K562 (cell line): ENCODE results near the gene DMD. TPM values are rescaled to one million over a fixed set of nuclear protein-coding genes. Genes with fewer than 3 reads are reported as not detected.

Experiments
- ATAC-seq: fragments of 200-7000 bp; cut with Tn5 transposase; 3 replicates; pipeline ENCODE4 v1.9.1; 2020; ENCODE audit warnings: moderate library complexity
- BruUV-seq: library from RNA; stranded (reverse); fragments of 400-500 nt; replicated peaks from 2 replicates; lab custom pipeline; 2021; lab: Mats Ljungman, UMichigan
- CTCF ChIA-PET: fragments of 300-600 bp; formaldehyde crosslinking; extraction: SDS; loops from one replicate; lab custom pipeline; 2021; ENCODE audit warnings: low intra/inter-chr PET ratio; lab: Yijun Ruan, JAX
- POLR2A ChIA-PET: fragments of 300-600, 350-650 bp; sonication (Branson Sonifier 250); formaldehyde crosslinking; extraction: SDS; loops from one replicate; lab custom pipeline; 2021; ENCODE audit warnings: antibody characterized with exemption, inconsistent platforms; lab: Yijun Ruan, JAX
- DNase-seq, 4 experiments: peaks; one replicate each; pipeline versions ENCODE4 v3.0.0 to v3.0.0-alpha.2; 2011 to 2018; ENCODE audit warnings: low spot score in 3 of 4, mixed read lengths in 3 of 4; ENCODE audit errors: extremely low read depth in 1 of 4
- FAIRE-seq: peaks from 2 replicates; lab custom pipeline; 2011; peaks lifted over from hg19 to GRCh38; lab: Jason Lieb, UNC
- H2AFZ ChIP-seq: 2 replicates; pipeline ENCODE4 v1.6.0; 2011; ENCODE audit warnings: low read depth, low read length, control low read depth, inconsistent platforms
- H3K27ac ChIP-seq: fragments of 200-600 bp; 3 replicates; pipeline ENCODE4 v1.8.0; 2011; ENCODE audit warnings: low read depth, mild to moderate bottlenecking, control low read depth, inconsistent platforms, low read length, moderate library complexity, mixed read lengths; ENCODE audit errors: extremely low read depth
- H3K27me3 ChIP-seq, 2 experiments: fragments of 300-600 bp in 1 of 2; 2 replicates in 1 of 2; 3 replicates in 1 of 2; pipeline versions ENCODE4 v1.6.0 to v1.8.0; 2011; ENCODE audit warnings: inconsistent platforms in 2 of 2, low read length in 2 of 2, mild to moderate bottlenecking in 1 of 2, mixed read lengths in 1 of 2, moderate library complexity in 1 of 2; ENCODE audit not compliant: control insufficient read depth in 2 of 2, insufficient read depth in 2 of 2
- H3K36me3 ChIP-seq: fragments of 300-600 bp; 3 replicates; pipeline ENCODE4 v1.8.0; 2011; ENCODE audit warnings: mild to moderate bottlenecking, low read length, inconsistent platforms; ENCODE audit not compliant: control insufficient read depth, insufficient read depth
- H3K4me1 ChIP-seq, 2 experiments: fragments of 200-600 bp in 1 of 2; replicated peaks in 1 of 2; 2 replicates in 1 of 2; 3 replicates in 1 of 2; pipeline versions ENCODE4 v1.5.1 to v1.8.0; 2011; ENCODE audit warnings: inconsistent platforms in 2 of 2, low read length in 2 of 2, mild to moderate bottlenecking in 1 of 2, mixed read lengths in 1 of 2, moderate library complexity in 1 of 2; ENCODE audit not compliant: control insufficient read depth in 2 of 2, insufficient read depth in 2 of 2
- H3K4me2 ChIP-seq: 2 replicates; pipeline ENCODE4 v1.6.1; 2011; ENCODE audit warnings: low read length, control low read depth, inconsistent platforms, mixed read lengths; ENCODE audit not compliant: insufficient read depth
- H3K4me3 ChIP-seq: fragments of 200-600 bp; sonication (generic), shearing (Covaris generic); 2 replicates; pipeline ENCODE4 v1.5.1; 2016; ENCODE audit warnings: control low read depth, inconsistent platforms
- H3K79me2 ChIP-seq: fragments of 200-600 bp; 3 replicates; pipeline ENCODE4 v1.8.0; 2011; ENCODE audit warnings: low read length, inconsistent platforms; ENCODE audit not compliant: control insufficient read depth, insufficient read depth
- H3K9ac ChIP-seq, 2 experiments: 2 replicates each; pipeline versions ENCODE4 v1.6.0 to v1.6.1; 2011; ENCODE audit warnings: low read depth in 2 of 2, low read length in 2 of 2, control low read depth in 1 of 2, inconsistent platforms in 1 of 2, mild to moderate bottlenecking in 1 of 2, mixed read lengths in 1 of 2; ENCODE audit not compliant: insufficient read depth in 1 of 2
- H3K9me1 ChIP-seq: one replicate; pipeline ENCODE4 v1.6.0; 2011; ENCODE audit warnings: inconsistent platforms, mild to moderate bottlenecking, low read length, moderate library complexity; ENCODE audit not compliant: control insufficient read depth, insufficient read depth
- H3K9me3 ChIP-seq: replicated peaks from 2 replicates; pipeline ENCODE4 v1.5.1; 2011; ENCODE audit warnings: low read depth, low read length, inconsistent platforms; ENCODE audit not compliant: control insufficient read depth, insufficient read depth
- H4K20me1 ChIP-seq: replicated peaks from 2 replicates; pipeline ENCODE4 v1.6.1; 2011; ENCODE audit warnings: low read length, inconsistent platforms, mixed read lengths; ENCODE audit not compliant: control insufficient read depth, insufficient read depth
- ARID2 ChIP-seq: fragments of 450-650 bp; IDR thresholded peaks from 2 replicates; pipeline ENCODE4 v1.6.1; 2017; ENCODE audit warnings: antibody characterized with exemption, mild to moderate bottlenecking
- CBX3 ChIP-seq, 2 experiments: IDR thresholded peaks; 1 replicate in 1 of 2; 2 replicates in 1 of 2; pipeline ENCODE4 v1.6.1; 2012; ENCODE audit warnings: inconsistent platforms in 2 of 2, low read length in 2 of 2, borderline replicate concordance in 1 of 2, control low read depth in 1 of 2
- EWSR1 ChIP-seq: fragments of 450-650 bp; IDR thresholded peaks from 2 replicates; pipeline ENCODE4 v1.6.1; 2018; ENCODE audit warnings: borderline replicate concordance, mild to moderate bottlenecking, low read depth, moderate library complexity; ENCODE audit not compliant: partially characterized antibody
- KDM1A ChIP-seq, 2 experiments: fragments of 450-650 bp; IDR thresholded peaks; 2 replicates each; pipeline ENCODE4 v1.6.1; 2016; ENCODE audit warnings: mild to moderate bottlenecking in 2 of 2
- KLF10 ChIP-seq: fragments of 250-450 bp; sonication (Bioruptor Pico); IDR thresholded peaks from 2 replicates; pipeline ENCODE4 v1.6.1; 2021; ENCODE audit warnings: matching md5 sums
- NCOA6 ChIP-seq: fragments of 450-650 bp; IDR thresholded peaks from 2 replicates; pipeline ENCODE4 v1.6.1; 2017; ENCODE audit warnings: mild to moderate bottlenecking
- NFATC3 ChIP-seq: fragments of 450-650 bp; IDR thresholded peaks from 2 replicates; pipeline ENCODE4 v1.6.1; 2017; ENCODE audit warnings: mild to moderate bottlenecking
- PCBP2 ChIP-seq: fragments of 200-400 bp; formaldehyde crosslinking; IDR thresholded peaks from 2 replicates; pipeline ENCODE4 v1.6.1; 2018; ENCODE audit warnings: low read length, low read depth, mild to moderate bottlenecking, moderate library complexity; ENCODE audit not compliant: poor library complexity, severe bottlenecking
- PHF8 ChIP-seq: fragments of 200-600 bp; sonication (generic); IDR thresholded peaks from 2 replicates; pipeline ENCODE4 v1.6.1; 2012; ENCODE audit warnings: mixed run types, mild to moderate bottlenecking, inconsistent platforms, low read length, moderate library complexity, borderline replicate concordance
- SMAD3 ChIP-seq: fragments of 450-650 bp; formaldehyde crosslinking; conservative IDR thresholded peaks from 2 replicates; pipeline ENCODE4 v1.4.0; 2020; ENCODE audit warnings: mild to moderate bottlenecking
- SMARCC2 ChIP-seq: fragments of 450-650 bp; IDR thresholded peaks from 2 replicates; pipeline ENCODE4 v1.6.1; 2017; ENCODE audit warnings: antibody characterized with exemption, moderate library complexity, mild to moderate bottlenecking, low read depth
- SNIP1 ChIP-seq: fragments of 450-650 bp; IDR thresholded peaks from 2 replicates; pipeline ENCODE4 v1.7.1; 2017; ENCODE audit warnings: low read depth, mild to moderate bottlenecking
- ZKSCAN8 ChIP-seq: fragments of 200-800 bp; sonication (Bioruptor generic); IDR thresholded peaks from 2 replicates; pipeline ENCODE4 v1.6.1; 2016; ENCODE audit warnings: missing genetic modification characterization, missing compliant biosample characterization
- ZNF696 ChIP-seq: fragments of 250-450 bp; sonication (Bioruptor Pico); conservative IDR thresholded peaks from 2 replicates; pipeline ENCODE4 v1.4.0; 2020; ENCODE audit warnings: mild to moderate bottlenecking, moderate library complexity
- WGBS: fragments of 100-300 bp; shearing (Covaris generic); methylation state at CpG from one replicate; pipeline ENCODE4 v1.1.6; 2016; ENCODE audit warnings: low coverage, mixed read lengths; ENCODE audit not compliant: insufficient coverage; ENCODE audit errors: missing lambda C conversion rate; 5-methylcytosine and 5-hydroxymethylcytosine counted together
- in situ Hi-C: fragments of 300-500 bp; cut with MboI; formaldehyde crosslinking; loops from 4 replicates; pipeline ENCODE4 v1.15.0; 2018; ENCODE audit warnings: inconsistent platforms, mixed read lengths
- intact Hi-C: fragments of 100-400 bp; cut with micrococcal nuclease; formaldehyde crosslinking; loops from 2 replicates; pipeline ENCODE4 v1.14.2; 2022
- polyA plus RNA-seq, 8 experiments: library from polyadenylated mRNA; depleted of rRNA in 4 of 8; stranded (reverse) in 5 of 8; unstranded in 3 of 8; fragments of >200 nt; fragmentation: Nextera tagmentation in 2 of 8; fragmentation: Illumina TruSeq in 1 of 8; extraction: Ambion mirVana in 2 of 8; extraction: Trizol in 1 of 8; gene quantifications; 2 replicates each; pipeline versions ENCODE4 v1.2.1 to v1.2.3, GENCODE V29; 2011 to 2014; ENCODE audit warnings: inconsistent platforms in 1 of 8, missing spikeins in 1 of 8
- total RNA-seq, 7 experiments: library from RNA; depleted of rRNA in 6 of 7; stranded (reverse); fragments of >200 nt in 6 of 7; fragmentation: Illumina TruSeq in 2 of 7; extraction: Trizol in 2 of 7; gene quantifications; 2 replicates each; pipeline versions ENCODE4 v1.2.1 to v1.2.3, GENCODE V29; 2011 to 2021; ENCODE audit warnings: low replicate concordance in 1 of 7
- TF ChIP-seq, protein P1 (sequence below): fragments of 450-650 bp; IDR thresholded peaks from 2 replicates; pipeline ENCODE4 v1.6.1; 2017; ENCODE audit warnings: mild to moderate bottlenecking, moderate library complexity

Gene DMD
- total and polyA plus RNA-seq, 9 of the 15 experiments (the other 6 are each of a cell fraction or from before 2014, with no cell fraction given), result 3.8 to 20.4 (median 11.4) TPM

GRCh38 chrX:33014949-33015348 lies 196.4 kb downstream of the DMD start (continued):
- TF ChIP-seq NFATC3, result no peak
- TF ChIP-seq, all 486 proteins: peak for 0

DNA sequence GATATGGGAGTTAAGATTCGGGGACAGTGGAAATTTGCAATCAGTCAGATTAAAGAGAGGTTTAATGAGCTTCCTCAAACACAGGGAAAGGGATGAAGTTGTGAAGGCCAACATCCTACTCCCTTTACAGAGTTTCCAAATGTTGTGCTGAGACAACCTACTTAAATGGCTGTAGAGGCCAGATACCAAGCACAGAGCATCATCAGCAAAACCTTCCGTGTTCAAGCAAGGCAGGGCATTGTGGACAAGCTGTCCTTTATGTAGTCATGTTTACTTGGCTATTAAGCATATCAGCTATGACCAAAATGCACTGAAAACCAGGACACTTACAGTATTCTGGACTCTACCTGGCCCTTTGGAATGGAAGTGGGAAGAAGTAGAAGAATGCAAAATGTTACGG lies 197.3 kb downstream of the DMD start:
- no TSS peak for BruUV-seq
- CTCF ChIA-PET, result no interaction called here
- TF ChIP-seq KDM1A (IDR thresholded peaks at IDR 0.05) (no peak), CBX3 (IDR thresholded peaks at IDR 0.05; ENCODE audit: borderline replicate concordance in 1 of 2, low read length in 2 of 2) (no peak), ZNF696 (CRISPR knock-in tag) (no peak), SMARCC2 (no peak), PHF8 (no peak), EWSR1 (no peak), ZKSCAN8 (CRISPR knock-in tag) (no peak), SNIP1 (no peak), SMAD3 (CRISPR knock-in tag) (no peak), NCOA6 (no peak), ARID2 (no peak), KLF10 (CRISPR knock-in tag) (no peak), PCBP2 (no peak)
- TF ChIP-seq, protein P1, sequence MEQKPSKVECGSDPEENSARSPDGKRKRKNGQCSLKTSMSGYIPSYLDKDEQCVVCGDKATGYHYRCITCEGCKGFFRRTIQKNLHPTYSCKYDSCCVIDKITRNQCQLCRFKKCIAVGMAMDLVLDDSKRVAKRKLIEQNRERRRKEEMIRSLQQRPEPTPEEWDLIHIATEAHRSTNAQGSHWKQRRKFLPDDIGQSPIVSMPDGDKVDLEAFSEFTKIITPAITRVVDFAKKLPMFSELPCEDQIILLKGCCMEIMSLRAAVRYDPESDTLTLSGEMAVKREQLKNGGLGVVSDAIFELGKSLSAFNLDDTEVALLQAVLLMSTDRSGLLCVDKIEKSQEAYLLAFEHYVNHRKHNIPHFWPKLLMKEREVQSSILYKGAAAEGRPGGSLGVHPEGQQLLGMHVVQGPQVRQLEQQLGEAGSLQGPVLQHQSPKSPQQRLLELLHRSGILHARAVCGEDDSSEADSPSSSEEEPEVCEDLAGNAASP, result no peak
- H3K27ac ChIP-seq, result no peak overlapping the region
- H3K79me2 ChIP-seq, result no peaks in the 10 kb centered on the region
- FAIRE-seq (no peak), ATAC-seq (no peak), DNase-seq (no peak)
- H2AFZ ChIP-seq, result no peak overlapping the region
- H3K9me3 ChIP-seq, result peaks cover 6% of the 10 kb centered on the region; the same call in 1 of the 2 replicates
- in situ Hi-C loops (no loop called here), intact Hi-C loops (no loop called here)
- H3K36me3 ChIP-seq, result no peaks in the 10 kb centered on the region
- no peaks in the 10 kb centered on the region for H3K4me1 ChIP-seq
- H3K9ac ChIP-seq, result no peak overlapping the region
- no peak overlapping the region for H3K4me2 ChIP-seq
- POLR2A ChIA-PET, result no interaction called here
- H3K9me1 ChIP-seq, result no peaks in the 10 kb centered on the region
- no peak overlapping the region for H3K4me3 ChIP-seq
- WGBS, result 0% methylated on average over 2 of the region's 3 CpGs
- no peaks in the 10 kb centered on the region for H4K20me1 ChIP-seq
- H3K27me3 ChIP-seq, result no peaks in the 10 kb centered on the region
